Breast epithelium (tissue), 4 donors: ENCODE measurements around the gene ZNF341. TPM values are rescaled to one million over a fixed set of nuclear protein-coding genes. Genes with fewer than 3 reads are reported as not detected.
"Not testable (repeated sequence)": the region's sequence is repeated elsewhere in the genome, so short reads cannot be mapped to it uniquely, and the experiment has no call there.

ENCODE experiments used
- DNase-seq, 2 donors: peaks; one replicate each; pipeline ENCODE4 v3.0.0-alpha.2; 2019; ENCODE audit warnings: low spot score in 2 of 2
- H3K27ac ChIP-seq, 2 donors: fragments of 200-600 bp; sonication (generic) in 1 of 2; one replicate each; pipeline ENCODE4 v1.5.1; 2016 to 2019; ENCODE audit warnings: mild to moderate bottlenecking in 1 of 2
- H3K27me3 ChIP-seq, 2 donors: fragments of 200-600 bp; sonication (generic) in 1 of 2; one replicate each; pipeline versions ENCODE4 v1.5.1 to v1.6.0; 2017 to 2019; ENCODE audit warnings: control low read depth in 1 of 2, mild to moderate bottlenecking in 1 of 2
- H3K36me3 ChIP-seq: fragments of 200-600 bp; one replicate; pipeline ENCODE4 v1.5.1; 2019
- H3K4me1 ChIP-seq, 2 donors: fragments of 200-600 bp; sonication (generic); one replicate each; pipeline ENCODE4 v1.5.1; 2016 to 2019; ENCODE audit warnings: control low read depth in 1 of 2
- H3K4me3 ChIP-seq, 3 donors: fragments of 200-600 bp; sonication (generic); 1 replicate in 2 of 3; 2 replicates in 1 of 3; pipeline ENCODE4 v1.5.1; 2016 to 2019; ENCODE audit warnings: mild to moderate bottlenecking in 3 of 3, moderate library complexity in 2 of 3
- H3K9me3 ChIP-seq, 2 donors: fragments of 200-600 bp; sonication (generic) in 1 of 2; one replicate each; pipeline ENCODE4 v1.5.1; 2016 to 2019; ENCODE audit warnings: control low read depth in 1 of 2
- CTCF ChIP-seq, 3 donors: fragments of 450-650 bp; IDR thresholded peaks; one replicate each; pipeline ENCODE4 v1.5.1; 2016 to 2017; ENCODE audit warnings: antibody characterized with exemption in 3 of 3, mild to moderate bottlenecking in 3 of 3, moderate library complexity in 3 of 3
- POLR2A ChIP-seq: fragments of 450-650 bp; IDR thresholded peaks from one replicate; pipeline ENCODE4 v1.6.1; 2016; ENCODE audit warnings: antibody characterized with exemption, mild to moderate bottlenecking, moderate library complexity
- POLR2AphosphoS5 ChIP-seq, 3 donors: sonication (generic); formaldehyde crosslinking; IDR thresholded peaks; one replicate each; pipeline ENCODE4 v1.6.1; 2017; ENCODE audit warnings: antibody characterized with exemption in 3 of 3
- intact Hi-C: fragments of 100-400 bp; cut with DNase I; formaldehyde crosslinking; loops from one replicate; pipeline ENCODE4 v1.15.1; 2023; ENCODE audit warnings: low total_unique reads
- total RNA-seq, 3 donors: library from RNA; depleted of rRNA; stranded (reverse); fragments of >200 nt; gene quantifications; one replicate each; pipeline ENCODE4 v1.1.0, GENCODE V29; 2016

The ZNF341 gene
- total RNA-seq, 3 donors from 2014 or later, result 1.8 to 3.3 (median 2.5) TPM

GRCh38 chr20:33791959-33792597 lies 60.3 kb downstream of the ZNF341 start:
- Histone ChIP-seq H3K9me3 (no peaks in the 10 kb centered on the region), H3K27me3 (no peaks in the 10 kb centered on the region), H3K36me3 (no peaks in the 10 kb centered on the region), H3K4me1 (peaks cover 5% of the 10 kb centered on the region in 2 donors), H3K4me3 (no peak overlapping the region), H3K27ac (peak overlapping the region in 1 of 2 donors; percentile 85)
- DNase-seq, result no peak
- intact Hi-C loops, result no loop called here
- no peak for TF ChIP-seq POLR2A
- peak; percentile 27 to 61 (median 54) for TF ChIP-seq CTCF (IDR thresholded peaks at IDR 0.05)
- TF ChIP-seq POLR2AphosphoS5 (IDR thresholded peaks at IDR 0.05), result no peak

- intact Hi-C loops, H3K4me1 ChIP-seq, H3K9me3 ChIP-seq, H3K36me3 ChIP-seq, DNase-seq, H3K27me3 ChIP-seq, H3K4me3 ChIP-seq: not testable (repeated sequence)
- H3K27ac ChIP-seq, result peak overlapping the region; percentile 85 to 87
Measured at GRCh38 chr20:33792598-33792989, 60.8 kb downstream of the ZNF341 start.

- intact Hi-C loops, result no loop called here
- H3K4me1 ChIP-seq, result peaks cover 5% of the 10 kb centered on the region in 2 donors
Measured at GRCh38 chr20:33793011-33793931, 61.5 kb downstream of the ZNF341 start.

GRCh38 chr20:33796263-33796906 lies 64.6 kb downstream of the ZNF341 start:
- peak overlapping the region; percentile 79 to 85 for H3K27ac ChIP-seq
- TF ChIP-seq POLR2AphosphoS5 (IDR thresholded peaks at IDR 0.05) (peak in 1 of 3 donors; percentile 70), POLR2A (no peak), CTCF (IDR thresholded peaks at IDR 0.05) (no peak)
- no peaks in the 10 kb centered on the region for H3K27me3 ChIP-seq
- no peaks in the 10 kb centered on the region for H3K9me3 ChIP-seq
- intact Hi-C loops, result no loop called here
- H3K4me1 ChIP-seq, result peaks cover 0 to 5% of the 10 kb centered on the region in 2 donors
- no peak overlapping the region for H3K4me3 ChIP-seq
- H3K36me3 ChIP-seq, result no peaks in the 10 kb centered on the region
- peak; percentile 75 to 78 for DNase-seq

More at GRCh38 chr20:33793011-33793931, 61.5 kb downstream of the ZNF341 start:
- TF ChIP-seq POLR2A (no peak), POLR2AphosphoS5 (IDR thresholded peaks at IDR 0.05) (peak in 1 of 3 donors; percentile 15), CTCF (IDR thresholded peaks at IDR 0.05) (no peak)
- DNase-seq, result no peak
- H3K4me3 ChIP-seq, result peak overlapping the region in 1 of 3 donors; percentile 14
- H3K27ac ChIP-seq, result peak overlapping the region; percentile 85 to 87
- no peaks in the 10 kb centered on the region for H3K36me3 ChIP-seq
- no peaks in the 10 kb centered on the region for H3K27me3 ChIP-seq
- no peaks in the 10 kb centered on the region for H3K9me3 ChIP-seq

- TF ChIP-seq POLR2A, result no peak
- no peak for TF ChIP-seq CTCF (IDR thresholded peaks at IDR 0.05)
- no peak for TF ChIP-seq POLR2AphosphoS5 (IDR thresholded peaks at IDR 0.05)
- Histone ChIP-seq H3K36me3 (no peaks in the 10 kb centered on the region), H3K4me3 (no peak overlapping the region), H3K27me3 (no peaks in the 10 kb centered on the region), H3K9me3 (no peaks in the 10 kb centered on the region), H3K4me1 (peaks cover 0 to 5% of the 10 kb centered on the region in 2 donors), H3K27ac (peak overlapping the region; percentile 79 to 85)
- intact Hi-C loops, result no loop called here
- no peak for DNase-seq
Measured at GRCh38 chr20:33796907-33797544, 65.2 kb downstream of the ZNF341 start.
